ENCODE measurements around the gene CAMTA1.
"Not testable (repeated sequence)": the region's sequence is repeated elsewhere in the genome, so short reads cannot be mapped to it uniquely, and the experiment has no call there.

The CAMTA1 gene

GRCh38 chr1:6825828-6826227 is 40.6 kb downstream of the CAMTA1 start:
- TF ChIP-seq CTCF (IDR thresholded peaks at IDR 0.05; ENCODE audit: borderline replicate concordance, control extremely low read depth, extremely low read depth, insufficient read depth, missing control alignments), result no peak
- no peak for DNase-seq (ENCODE audit: low spot score)
- in situ Hi-C loops (cut with MboI; ENCODE audit: low sequenced_read_pairs, unreplicated experiment), result no loop called here

- no peak for TF ChIP-seq CTCF (IDR thresholded peaks at IDR 0.05; ENCODE audit: borderline replicate concordance, control extremely low read depth, extremely low read depth, insufficient read depth, missing control alignments)
- in situ Hi-C loops (cut with MboI; ENCODE audit: low sequenced_read_pairs, unreplicated experiment), result no loop called here
- no peak for DNase-seq (ENCODE audit: low spot score)
These were observed 41.8 kb downstream of the CAMTA1 start for GRCh38 chr1:6827079-6827478.

DNA sequence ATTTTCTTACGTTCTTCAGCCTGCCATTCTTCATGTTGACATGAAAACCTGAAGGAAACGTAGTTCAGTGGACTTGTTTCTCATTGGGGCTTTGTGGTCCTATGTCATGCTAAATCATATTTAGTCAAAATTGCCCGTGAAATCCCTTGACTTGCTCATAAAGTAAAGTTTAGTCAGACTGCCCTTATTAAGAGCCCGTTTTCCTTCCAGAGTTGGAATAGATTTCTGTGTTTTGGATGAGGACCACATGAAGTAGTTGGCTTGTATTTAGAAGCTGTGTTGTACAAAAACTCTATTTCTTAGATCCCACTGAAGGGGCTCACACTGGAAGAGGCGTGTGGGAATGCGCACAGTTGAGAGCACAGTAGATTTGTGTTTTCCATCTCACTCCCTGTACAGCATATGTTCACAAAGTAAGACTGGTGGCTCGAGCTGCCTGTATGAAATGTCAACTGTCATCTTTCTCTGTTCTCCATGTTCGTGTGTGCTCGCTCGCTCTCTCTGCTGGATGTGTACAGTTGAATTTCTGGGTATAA is 42.4 kb downstream of the CAMTA1 start:
- TF ChIP-seq CTCF (IDR thresholded peaks at IDR 0.05; ENCODE audit: borderline replicate concordance, control extremely low read depth, extremely low read depth, insufficient read depth, missing control alignments), result no peak
- no peak for DNase-seq (ENCODE audit: low spot score)
- in situ Hi-C loops (cut with MboI; ENCODE audit: low sequenced_read_pairs, unreplicated experiment), result no loop called here

GRCh38 chr1:6831366-6831765 is 46.1 kb downstream of the CAMTA1 start:
- no peak for DNase-seq (ENCODE audit: low spot score)
- no peak for TF ChIP-seq CTCF (IDR thresholded peaks at IDR 0.05; ENCODE audit: borderline replicate concordance, control extremely low read depth, extremely low read depth, insufficient read depth, missing control alignments)
- in situ Hi-C loops (cut with MboI; ENCODE audit: low sequenced_read_pairs, unreplicated experiment), result no loop called here

DNA sequence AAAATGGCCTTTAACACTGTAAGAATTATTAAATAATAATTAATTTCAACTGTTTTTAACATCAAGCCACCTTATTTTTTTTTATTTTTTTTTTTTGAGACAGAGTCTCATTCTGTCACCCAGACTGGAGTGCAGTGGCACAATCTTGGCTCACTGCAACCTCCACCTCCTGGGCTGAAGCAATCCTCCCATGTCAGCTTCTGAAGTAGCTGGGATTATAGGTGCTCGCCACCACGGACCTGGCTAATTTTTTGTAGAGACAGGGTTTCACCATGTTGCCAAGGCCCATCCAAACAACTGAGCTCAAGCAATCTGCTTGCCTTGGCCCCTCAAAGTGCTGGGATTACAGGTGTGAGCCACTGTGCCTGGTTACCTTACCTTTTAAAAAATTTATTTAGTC is 46.8 kb downstream of the CAMTA1 start:
- in situ Hi-C loops (cut with MboI; ENCODE audit: low sequenced_read_pairs, unreplicated experiment), result not testable (repeated sequence)

GRCh38 chr1:6832531-6833188 is 47.4 kb downstream of the CAMTA1 start:
- no peak for DNase-seq (ENCODE audit: low spot score)
- in situ Hi-C loops (cut with MboI; ENCODE audit: low sequenced_read_pairs, unreplicated experiment), result no loop called here
- TF ChIP-seq CTCF (IDR thresholded peaks at IDR 0.05; ENCODE audit: borderline replicate concordance, control extremely low read depth, extremely low read depth, insufficient read depth, missing control alignments), result no peak

More for the DNA sequence above, 46.8 kb downstream of the CAMTA1 start:
- not testable (repeated sequence) for DNase-seq (ENCODE audit: low spot score)

- DNase-seq (ENCODE audit: low spot score), result no peak
- in situ Hi-C loops (cut with MboI; ENCODE audit: low sequenced_read_pairs, unreplicated experiment), result no loop called here
- TF ChIP-seq CTCF (IDR thresholded peaks at IDR 0.05; ENCODE audit: borderline replicate concordance, control extremely low read depth, extremely low read depth, insufficient read depth, missing control alignments), result no peak
These were observed 48.5 kb downstream of the CAMTA1 start for GRCh38 chr1:6833804-6834203.
